Type B pancreatic cell (in vitro differentiated cells): Measurements from ENCODE around the gene MLN. TPM values are rescaled to one million over a fixed set of nuclear protein-coding genes. Genes with fewer than 3 reads are reported as not detected.

Experiments
- DNase-seq: peaks from one replicate; pipeline ENCODE4 v3.0.0; 2021; ENCODE audit warnings: mixed read lengths; ENCODE audit not compliant: unreplicated experiment; ENCODE audit errors: extremely low spot score
- H3K27ac Mint-ChIP-seq: 2 replicates; pipeline ENCODE4 v1.8.0; 2021; ENCODE audit warnings: mild to moderate bottlenecking, mixed read lengths
- H3K27me3 Mint-ChIP-seq: 2 replicates; pipeline ENCODE4 v1.8.0; 2021; ENCODE audit warnings: mixed read lengths
- H3K36me3 Mint-ChIP-seq: 2 replicates; pipeline ENCODE4 v1.8.0; 2021; ENCODE audit warnings: mixed read lengths
- H3K4me1 Mint-ChIP-seq: one replicate; pipeline ENCODE4 v1.8.0; 2021; ENCODE audit warnings: mixed read lengths; ENCODE audit not compliant: unreplicated experiment
- H3K4me3 Mint-ChIP-seq: 2 replicates; pipeline ENCODE4 v1.8.0; 2021; ENCODE audit warnings: mild to moderate bottlenecking, mixed read lengths
- H3K9me3 Mint-ChIP-seq: 2 replicates; pipeline ENCODE4 v1.8.0; 2021; ENCODE audit warnings: mixed read lengths
- total RNA-seq: library from RNA; stranded (reverse); gene quantifications from 2 replicates; pipeline ENCODE4 v1.2.1, GENCODE V29; 2021; ENCODE audit warnings: low replicate concordance
- TF ChIP-seq, protein P1 (sequence below): fragments of 200-600 bp; sonication (generic); conservative IDR thresholded peaks from 2 replicates; pipeline ENCODE4 v1.5.0; 2021; ENCODE audit warnings: antibody characterized with exemption, mild to moderate bottlenecking

The MLN gene
- total RNA-seq, 1 donor from 2014 or later, result 0.65 TPM

DNA sequence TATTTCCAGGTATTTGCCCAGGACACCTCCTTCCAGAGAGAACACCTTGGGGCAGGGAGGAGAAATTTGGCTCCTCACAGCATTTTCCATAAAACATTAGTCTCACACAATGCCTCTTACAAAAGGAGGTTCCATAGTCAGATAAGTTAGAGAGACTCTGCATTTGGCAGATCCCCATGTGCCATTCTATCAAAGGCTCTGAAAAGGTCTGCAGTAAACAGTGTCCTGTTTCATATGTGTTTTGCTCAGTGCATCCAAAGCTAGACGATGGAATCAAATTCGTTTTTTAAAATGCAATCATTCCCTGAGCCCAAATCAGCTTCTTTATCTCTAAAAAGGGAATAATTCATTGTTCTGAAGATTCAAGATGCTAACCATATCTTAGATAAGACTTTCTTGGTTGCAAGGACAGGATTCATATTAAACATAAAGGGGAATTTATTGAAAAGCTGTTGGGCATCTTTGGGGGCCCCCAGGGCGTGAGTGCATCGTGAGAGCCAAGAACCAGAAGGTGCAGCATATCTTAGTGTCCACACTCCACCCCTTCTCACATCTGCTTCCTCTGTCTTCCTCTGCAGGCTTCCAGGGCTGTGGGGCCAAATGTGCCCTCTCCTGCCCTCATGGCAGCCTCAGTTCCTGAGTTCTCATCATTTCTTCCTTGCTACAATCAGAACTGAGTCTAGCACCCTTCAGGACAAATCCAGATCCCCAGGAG, 41.4 kb upstream of the MLN start:
- H3K36me3 Mint-ChIP-seq, result no peaks in the 10 kb centered on the region
- H3K4me1 Mint-ChIP-seq, result peaks cover 24% of the 10 kb centered on the region
- peaks cover 3% of the 10 kb centered on the region for H3K27me3 Mint-ChIP-seq
- no peaks in the 10 kb centered on the region for H3K9me3 Mint-ChIP-seq
- H3K27ac Mint-ChIP-seq, result no peak overlapping the region
- no peak overlapping the region for H3K4me3 Mint-ChIP-seq
- DNase-seq, result no peak
- TF ChIP-seq, protein P1, sequence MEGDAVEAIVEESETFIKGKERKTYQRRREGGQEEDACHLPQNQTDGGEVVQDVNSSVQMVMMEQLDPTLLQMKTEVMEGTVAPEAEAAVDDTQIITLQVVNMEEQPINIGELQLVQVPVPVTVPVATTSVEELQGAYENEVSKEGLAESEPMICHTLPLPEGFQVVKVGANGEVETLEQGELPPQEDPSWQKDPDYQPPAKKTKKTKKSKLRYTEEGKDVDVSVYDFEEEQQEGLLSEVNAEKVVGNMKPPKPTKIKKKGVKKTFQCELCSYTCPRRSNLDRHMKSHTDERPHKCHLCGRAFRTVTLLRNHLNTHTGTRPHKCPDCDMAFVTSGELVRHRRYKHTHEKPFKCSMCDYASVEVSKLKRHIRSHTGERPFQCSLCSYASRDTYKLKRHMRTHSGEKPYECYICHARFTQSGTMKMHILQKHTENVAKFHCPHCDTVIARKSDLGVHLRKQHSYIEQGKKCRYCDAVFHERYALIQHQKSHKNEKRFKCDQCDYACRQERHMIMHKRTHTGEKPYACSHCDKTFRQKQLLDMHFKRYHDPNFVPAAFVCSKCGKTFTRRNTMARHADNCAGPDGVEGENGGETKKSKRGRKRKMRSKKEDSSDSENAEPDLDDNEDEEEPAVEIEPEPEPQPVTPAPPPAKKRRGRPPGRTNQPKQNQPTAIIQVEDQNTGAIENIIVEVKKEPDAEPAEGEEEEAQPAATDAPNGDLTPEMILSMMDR, result no peak

DNA sequence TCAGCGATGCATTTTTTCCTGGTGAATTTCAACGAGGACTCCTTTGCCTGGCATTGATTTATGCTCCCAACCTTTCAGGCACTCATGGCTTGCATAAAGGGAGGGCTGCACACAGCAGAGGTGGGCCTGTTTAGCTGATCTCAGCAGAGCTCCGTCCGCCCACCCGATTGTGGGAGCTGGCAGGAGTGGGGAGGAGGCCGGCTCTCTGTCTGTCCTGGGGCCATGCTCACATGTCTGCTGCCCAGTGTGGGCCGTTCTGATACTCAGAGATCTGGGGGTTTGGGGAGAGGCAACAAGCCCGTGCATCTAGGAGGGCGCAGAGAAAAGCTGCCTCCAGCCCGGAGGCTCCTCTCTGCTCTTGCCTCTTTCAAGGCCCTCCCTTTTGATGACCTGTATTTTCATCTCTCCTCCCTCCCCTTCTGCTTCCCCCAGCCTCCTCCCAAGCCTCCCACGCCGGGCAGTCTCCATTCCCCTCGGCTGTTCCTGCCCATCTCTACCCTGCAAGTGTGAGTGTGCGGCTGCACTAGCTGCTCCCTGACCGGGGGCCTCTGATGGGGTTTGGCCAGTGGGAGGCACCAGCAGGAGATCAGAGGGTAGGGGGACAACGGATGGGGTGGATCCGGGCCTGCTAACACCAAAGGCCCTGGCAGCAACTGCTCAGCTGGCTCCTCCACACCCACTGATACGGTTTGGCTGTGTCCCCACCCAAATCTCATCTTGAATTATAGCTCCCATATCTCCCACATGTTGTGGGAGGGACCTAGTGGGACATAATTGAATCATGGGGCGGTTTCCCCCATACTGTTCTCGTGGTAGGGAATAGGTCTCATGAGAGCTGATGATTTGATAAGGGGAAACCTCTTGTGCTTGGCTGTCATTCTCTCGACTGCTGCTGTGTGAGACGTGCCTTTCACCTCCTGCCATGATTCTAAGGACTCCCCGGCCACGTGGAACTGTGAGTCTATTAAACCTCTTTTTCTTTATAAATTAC, 39.6 kb upstream of the MLN start:
- Mint-ChIP-seq H3K36me3 (no peaks in the 10 kb centered on the region), H3K4me1 (peaks cover 39% of the 10 kb centered on the region), H3K9me3 (no peaks in the 10 kb centered on the region), H3K27me3 (peaks cover 4% of the 10 kb centered on the region), H3K4me3 (peak overlapping the region; percentile 20), H3K27ac (no peak overlapping the region)
- TF ChIP-seq, protein P1, result no peak
- DNase-seq, result no peak

DNA sequence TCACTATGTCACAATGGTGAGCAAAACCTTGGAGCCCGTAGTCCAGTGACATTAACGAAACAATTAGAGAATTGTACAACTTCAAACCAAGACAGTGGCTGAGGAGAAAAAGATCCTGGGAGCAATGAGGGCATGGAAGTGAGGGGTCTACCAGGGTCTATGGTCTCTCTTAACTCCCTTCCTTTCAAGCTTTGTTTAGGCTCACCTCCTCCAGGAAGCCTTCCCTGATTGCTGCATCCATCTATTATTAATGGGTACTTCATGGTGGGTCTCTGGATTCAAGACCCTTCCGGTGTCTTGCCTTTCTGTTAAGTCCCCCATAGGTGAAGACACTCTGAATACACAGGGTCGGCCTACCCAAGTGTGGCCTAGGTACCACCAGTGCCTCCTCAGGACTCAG, 38.1 kb upstream of the MLN start:
- no peak overlapping the region for H3K4me3 Mint-ChIP-seq
- no peaks in the 10 kb centered on the region for H3K9me3 Mint-ChIP-seq
- H3K4me1 Mint-ChIP-seq, result peaks cover 43% of the 10 kb centered on the region
- TF ChIP-seq, protein P1, result no peak
- H3K27ac Mint-ChIP-seq, result no peak overlapping the region
- DNase-seq, result no peak
- H3K36me3 Mint-ChIP-seq, result no peaks in the 10 kb centered on the region
- H3K27me3 Mint-ChIP-seq, result peaks cover 4% of the 10 kb centered on the region

DNA sequence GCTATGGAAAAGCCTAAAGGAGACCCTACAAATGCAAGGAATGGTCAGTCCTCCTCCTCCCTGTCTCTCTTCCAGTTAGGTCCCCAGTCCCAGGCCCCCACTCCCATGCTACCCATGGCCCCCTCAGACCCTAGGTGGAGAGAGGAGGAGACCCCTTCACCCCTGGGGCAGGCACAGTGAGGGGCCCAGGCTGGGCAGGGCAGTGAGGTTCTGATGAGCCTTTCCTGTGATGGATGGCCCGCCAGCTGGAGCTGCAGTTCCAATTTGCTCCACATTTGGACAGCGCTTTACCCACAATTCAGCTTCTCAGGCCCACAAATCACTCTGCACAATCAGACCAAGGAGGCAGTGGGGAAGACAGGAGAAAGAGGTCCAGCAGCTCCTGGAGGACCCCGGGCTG, 37.3 kb upstream of the MLN start:
- H3K27ac Mint-ChIP-seq, result no peak overlapping the region
- H3K27me3 Mint-ChIP-seq, result peaks cover 4% of the 10 kb centered on the region

More for the DNA sequence above, 37.3 kb upstream of the MLN start:
- Mint-ChIP-seq H3K4me3 (no peak overlapping the region), H3K36me3 (no peaks in the 10 kb centered on the region), H3K9me3 (no peaks in the 10 kb centered on the region), H3K4me1 (peaks cover 43% of the 10 kb centered on the region)
- no peak for DNase-seq
- TF ChIP-seq, protein P1, result peak; percentile 29
